Measurements from ENCODE around the gene TMEM79.

DNA sequence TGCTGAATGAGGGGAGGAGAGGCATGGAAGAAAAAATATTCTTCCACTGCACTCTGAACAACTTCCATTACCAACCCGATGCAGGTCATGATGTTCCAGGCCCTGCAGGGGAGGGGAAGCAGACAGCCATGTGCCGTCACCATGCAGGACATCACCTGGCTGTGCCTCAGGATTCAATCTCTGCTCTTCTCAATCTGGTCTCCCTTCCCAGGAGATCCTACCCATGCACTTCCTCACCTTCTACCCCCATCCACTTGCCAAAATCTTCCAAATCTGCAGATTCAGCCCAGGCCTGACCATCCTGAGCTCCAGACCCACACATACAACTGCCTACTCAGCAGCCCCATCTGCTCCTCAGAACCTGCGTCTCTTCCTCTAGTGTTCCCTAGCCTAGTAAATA lies 30.5 kb upstream of the TMEM79 start:
- TF ChIP-seq CTCF (conservative IDR thresholded peaks at IDR 0.05; ENCODE audit: low read depth in 2 of 2) = no peak
- TF ChIP-seq EZH2phosphoT487 (IDR thresholded peaks at IDR 0.05; ENCODE audit: unreplicated experiment) = no peak
- TF ChIP-seq, protein P1, sequence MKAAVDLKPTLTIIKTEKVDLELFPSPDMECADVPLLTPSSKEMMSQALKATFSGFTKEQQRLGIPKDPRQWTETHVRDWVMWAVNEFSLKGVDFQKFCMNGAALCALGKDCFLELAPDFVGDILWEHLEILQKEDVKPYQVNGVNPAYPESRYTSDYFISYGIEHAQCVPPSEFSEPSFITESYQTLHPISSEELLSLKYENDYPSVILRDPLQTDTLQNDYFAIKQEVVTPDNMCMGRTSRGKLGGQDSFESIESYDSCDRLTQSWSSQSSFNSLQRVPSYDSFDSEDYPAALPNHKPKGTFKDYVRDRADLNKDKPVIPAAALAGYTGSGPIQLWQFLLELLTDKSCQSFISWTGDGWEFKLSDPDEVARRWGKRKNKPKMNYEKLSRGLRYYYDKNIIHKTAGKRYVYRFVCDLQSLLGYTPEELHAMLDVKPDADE (IDR thresholded peaks at IDR 0.05) = no peak
- TF ChIP-seq POLR2AphosphoS5 (IDR thresholded peaks at IDR 0.05; ENCODE audit: low read depth) = no peak
- TF ChIP-seq EZH2 (IDR thresholded peaks at IDR 0.05; ENCODE audit: low read depth, unreplicated experiment) = no peak
- TF ChIP-seq, protein P2, sequence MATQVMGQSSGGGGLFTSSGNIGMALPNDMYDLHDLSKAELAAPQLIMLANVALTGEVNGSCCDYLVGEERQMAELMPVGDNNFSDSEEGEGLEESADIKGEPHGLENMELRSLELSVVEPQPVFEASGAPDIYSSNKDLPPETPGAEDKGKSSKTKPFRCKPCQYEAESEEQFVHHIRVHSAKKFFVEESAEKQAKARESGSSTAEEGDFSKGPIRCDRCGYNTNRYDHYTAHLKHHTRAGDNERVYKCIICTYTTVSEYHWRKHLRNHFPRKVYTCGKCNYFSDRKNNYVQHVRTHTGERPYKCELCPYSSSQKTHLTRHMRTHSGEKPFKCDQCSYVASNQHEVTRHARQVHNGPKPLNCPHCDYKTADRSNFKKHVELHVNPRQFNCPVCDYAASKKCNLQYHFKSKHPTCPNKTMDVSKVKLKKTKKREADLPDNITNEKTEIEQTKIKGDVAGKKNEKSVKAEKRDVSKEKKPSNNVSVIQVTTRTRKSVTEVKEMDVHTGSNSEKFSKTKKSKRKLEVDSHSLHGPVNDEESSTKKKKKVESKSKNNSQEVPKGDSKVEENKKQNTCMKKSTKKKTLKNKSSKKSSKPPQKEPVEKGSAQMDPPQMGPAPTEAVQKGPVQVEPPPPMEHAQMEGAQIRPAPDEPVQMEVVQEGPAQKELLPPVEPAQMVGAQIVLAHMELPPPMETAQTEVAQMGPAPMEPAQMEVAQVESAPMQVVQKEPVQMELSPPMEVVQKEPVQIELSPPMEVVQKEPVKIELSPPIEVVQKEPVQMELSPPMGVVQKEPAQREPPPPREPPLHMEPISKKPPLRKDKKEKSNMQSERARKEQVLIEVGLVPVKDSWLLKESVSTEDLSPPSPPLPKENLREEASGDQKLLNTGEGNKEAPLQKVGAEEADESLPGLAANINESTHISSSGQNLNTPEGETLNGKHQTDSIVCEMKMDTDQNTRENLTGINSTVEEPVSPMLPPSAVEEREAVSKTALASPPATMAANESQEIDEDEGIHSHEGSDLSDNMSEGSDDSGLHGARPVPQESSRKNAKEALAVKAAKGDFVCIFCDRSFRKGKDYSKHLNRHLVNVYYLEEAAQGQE (IDR thresholded peaks at IDR 0.05; ENCODE audit: unreplicated experiment) = no peak
- no peak for TF ChIP-seq CREB1 (CRISPR knock-in tag; IDR thresholded peaks at IDR 0.05; ENCODE audit: low read depth)
- no peak for TF ChIP-seq ZNF462 (CRISPR knock-in tag; IDR thresholded peaks at IDR 0.05)
- TF ChIP-seq JUNB (IDR thresholded peaks at IDR 0.05; ENCODE audit: unreplicated experiment) = no peak
- TF ChIP-seq NANOG (IDR thresholded peaks at IDR 0.05; ENCODE audit: borderline replicate concordance) = no peak

Measured in GM23338 (cell line).